AG09319 (cell line): ENCODE results near the gene TCERG1L.

Source experiments
- DNase-seq: peaks from one replicate; pipeline ENCODE4 v3.0.0-alpha.2; 2010; ENCODE audit warnings: low read depth; ENCODE audit errors: extremely low read depth
- CTCF ChIP-seq: IDR thresholded peaks from 2 replicates; pipeline ENCODE4 v1.5.1; 2011; ENCODE audit warnings: low read depth, mild to moderate bottlenecking, inconsistent platforms, low read length, moderate library complexity

Gene TCERG1L

GRCh38 chr10:131076356-131076755 lies 235.2 kb downstream of the TCERG1L start:
- no peak for DNase-seq
- no peak for TF ChIP-seq CTCF

GRCh38 chr10:131075218-131075770 lies 236.2 kb downstream of the TCERG1L start:
- no peak for DNase-seq
- TF ChIP-seq CTCF: no peak

DNA sequence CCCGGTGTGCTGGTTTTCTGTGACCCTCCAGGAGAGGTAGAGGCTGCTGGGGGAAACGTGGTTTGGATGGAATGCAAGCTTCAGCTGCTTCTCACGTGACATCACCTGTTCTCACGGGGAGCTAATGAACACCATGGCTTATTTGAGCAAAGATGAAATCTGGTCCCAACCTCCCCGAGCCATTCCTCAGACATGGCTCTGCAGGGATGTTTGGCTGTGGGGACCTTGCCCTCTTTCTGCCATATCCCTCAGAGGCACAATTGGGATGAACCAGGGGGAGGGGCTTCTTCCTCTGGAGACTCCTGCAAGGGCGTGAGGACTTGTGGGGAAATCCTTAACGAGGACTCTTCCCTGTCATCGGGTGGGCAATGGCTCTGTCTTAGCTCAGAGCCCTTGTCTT lies 236.8 kb downstream of the TCERG1L start:
- no peak for DNase-seq
- TF ChIP-seq CTCF: no peak

- TF ChIP-seq CTCF: no peak
- DNase-seq: no peak
Observed at GRCh38 chr10:131073469-131074035, 238.0 kb downstream of the TCERG1L start.

- TF ChIP-seq CTCF: no peak
- DNase-seq: no peak
Observed at GRCh38 chr10:131072651-131073468, 238.7 kb downstream of the TCERG1L start.

- no peak for DNase-seq
- TF ChIP-seq CTCF: no peak
Observed at GRCh38 chr10:131071721-131072120, 239.8 kb downstream of the TCERG1L start.

DNA sequence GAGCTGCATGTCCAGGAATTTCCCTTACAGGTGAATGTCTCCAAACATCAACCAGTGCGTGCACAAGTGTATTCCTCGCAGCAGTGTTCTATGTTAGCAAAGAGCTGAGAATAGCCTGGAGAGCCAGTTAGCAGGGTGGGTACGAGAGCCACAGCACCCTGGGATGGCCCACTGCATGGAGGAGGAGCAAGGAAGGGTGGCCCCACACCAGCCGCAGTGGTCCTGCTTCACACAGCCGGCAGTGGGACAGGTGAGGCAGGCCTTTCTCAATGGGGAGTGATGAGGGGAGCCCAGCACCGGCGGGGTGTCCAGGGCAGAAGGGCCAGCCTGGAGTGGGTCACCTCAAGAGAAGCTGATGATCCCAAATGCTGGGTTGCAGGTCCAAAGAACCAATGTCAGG lies 240.7 kb downstream of the TCERG1L start:
- no peak for TF ChIP-seq CTCF
- DNase-seq: no peak
